Calu3 (cell line): ENCODE results near the gene GFPT2. TPM values are rescaled to one million over a fixed set of nuclear protein-coding genes. Genes with fewer than 3 reads are reported as not detected.

ENCODE experiments used
- BruUV-seq: library from RNA; stranded (reverse); fragments of 400-500 nt; replicated peaks from 2 replicates; lab custom pipeline; 2021; lab: Mats Ljungman, UMichigan
- CTCF ChIA-PET: fragments of 300-600 bp; sonication (Branson Sonifier 250); formaldehyde crosslinking; loops from one replicate; lab custom pipeline; 2022; ENCODE audit warnings: antibody characterized with exemption; lab: Charles Lee
- DNase-seq: peaks from one replicate; pipeline ENCODE4 v3.0.0; 2022
- H3K27ac Mint-ChIP-seq: one replicate; pipeline ENCODE4 v1.8.0; 2022; ENCODE audit warnings: mixed read lengths; ENCODE audit not compliant: unreplicated experiment
- H3K27me3 Mint-ChIP-seq: one replicate; pipeline ENCODE4 v1.8.0; 2022; ENCODE audit warnings: mixed read lengths; ENCODE audit not compliant: unreplicated experiment
- H3K36me3 Mint-ChIP-seq: one replicate; pipeline ENCODE4 v1.8.0; 2022; ENCODE audit warnings: mild to moderate bottlenecking, moderate library complexity, mixed read lengths; ENCODE audit not compliant: insufficient read depth, unreplicated experiment
- H3K4me1 Mint-ChIP-seq: one replicate; pipeline ENCODE4 v1.8.0; 2022; ENCODE audit warnings: mild to moderate bottlenecking, low read depth, mixed read lengths; ENCODE audit not compliant: unreplicated experiment
- H3K4me3 Mint-ChIP-seq: one replicate; pipeline ENCODE4 v1.8.0; 2022; ENCODE audit warnings: mild to moderate bottlenecking, low read depth, moderate library complexity, mixed read lengths; ENCODE audit not compliant: unreplicated experiment
- H3K9me3 Mint-ChIP-seq: one replicate; pipeline ENCODE4 v1.8.0; 2022; ENCODE audit warnings: low read depth, mixed read lengths; ENCODE audit not compliant: unreplicated experiment
- intact Hi-C: fragments of 100-400 bp; cut with micrococcal nuclease; formaldehyde crosslinking; loops from one replicate; pipeline ENCODE4 v1.10.0; 2022; ENCODE audit not compliant: unreplicated experiment
- total RNA-seq: library from RNA; stranded (reverse); gene quantifications from 2 replicates; pipeline ENCODE4 v1.2.3, GENCODE V29; 2022
- TF ChIP-seq, protein P1 (sequence below): fragments of 200-600 bp; IDR thresholded peaks from one replicate; pipeline ENCODE4 v1.8.0; 2022; ENCODE audit warnings: antibody characterized with exemption; ENCODE audit not compliant: unreplicated experiment

Gene GFPT2
- total RNA-seq, 1 experiment from 2014 or later, result not detected

DNA sequence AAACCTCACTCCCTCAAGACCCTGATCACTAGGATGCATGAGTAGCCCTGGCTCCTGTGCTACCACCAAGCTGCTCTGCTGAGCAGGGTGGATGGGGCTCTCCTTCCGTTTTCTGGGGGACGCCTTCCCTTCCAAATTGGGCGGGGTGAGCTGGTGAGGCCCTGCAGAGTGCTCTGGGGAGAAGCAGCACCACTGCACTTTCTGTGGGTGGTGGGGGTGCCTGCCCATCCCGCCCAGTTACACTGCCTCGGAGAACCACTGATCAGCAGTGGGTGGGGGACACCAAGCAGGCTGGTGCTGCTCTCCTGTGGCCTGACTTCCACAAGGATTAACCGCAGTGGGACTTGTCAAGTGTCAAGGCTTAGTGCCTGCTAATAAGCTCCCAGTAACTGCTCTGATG, 19.0 kb downstream of the GFPT2 start:
- Mint-ChIP-seq H3K4me1 (peaks cover 29% of the 10 kb centered on the region), H3K4me3 (no peak overlapping the region), H3K27me3 (peaks cover 14% of the 10 kb centered on the region), H3K36me3 (peaks cover 5% of the 10 kb centered on the region), H3K27ac (no peak overlapping the region), H3K9me3 (no peaks in the 10 kb centered on the region)
- DNase-seq, result no peak
- intact Hi-C loops, result loop anchor here (5.0 kb wide), 1 partner anchor 138 kb away; no protein-coding TSS in a partner anchor
- CTCF ChIA-PET, result interaction anchor here (1.1 kb wide), 1 partner anchor 140 kb away, joined by 3 read pairs; no protein-coding TSS in a partner anchor
- TF ChIP-seq, protein P1, sequence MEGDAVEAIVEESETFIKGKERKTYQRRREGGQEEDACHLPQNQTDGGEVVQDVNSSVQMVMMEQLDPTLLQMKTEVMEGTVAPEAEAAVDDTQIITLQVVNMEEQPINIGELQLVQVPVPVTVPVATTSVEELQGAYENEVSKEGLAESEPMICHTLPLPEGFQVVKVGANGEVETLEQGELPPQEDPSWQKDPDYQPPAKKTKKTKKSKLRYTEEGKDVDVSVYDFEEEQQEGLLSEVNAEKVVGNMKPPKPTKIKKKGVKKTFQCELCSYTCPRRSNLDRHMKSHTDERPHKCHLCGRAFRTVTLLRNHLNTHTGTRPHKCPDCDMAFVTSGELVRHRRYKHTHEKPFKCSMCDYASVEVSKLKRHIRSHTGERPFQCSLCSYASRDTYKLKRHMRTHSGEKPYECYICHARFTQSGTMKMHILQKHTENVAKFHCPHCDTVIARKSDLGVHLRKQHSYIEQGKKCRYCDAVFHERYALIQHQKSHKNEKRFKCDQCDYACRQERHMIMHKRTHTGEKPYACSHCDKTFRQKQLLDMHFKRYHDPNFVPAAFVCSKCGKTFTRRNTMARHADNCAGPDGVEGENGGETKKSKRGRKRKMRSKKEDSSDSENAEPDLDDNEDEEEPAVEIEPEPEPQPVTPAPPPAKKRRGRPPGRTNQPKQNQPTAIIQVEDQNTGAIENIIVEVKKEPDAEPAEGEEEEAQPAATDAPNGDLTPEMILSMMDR, result no peak
- no TSS peak for BruUV-seq

DNA sequence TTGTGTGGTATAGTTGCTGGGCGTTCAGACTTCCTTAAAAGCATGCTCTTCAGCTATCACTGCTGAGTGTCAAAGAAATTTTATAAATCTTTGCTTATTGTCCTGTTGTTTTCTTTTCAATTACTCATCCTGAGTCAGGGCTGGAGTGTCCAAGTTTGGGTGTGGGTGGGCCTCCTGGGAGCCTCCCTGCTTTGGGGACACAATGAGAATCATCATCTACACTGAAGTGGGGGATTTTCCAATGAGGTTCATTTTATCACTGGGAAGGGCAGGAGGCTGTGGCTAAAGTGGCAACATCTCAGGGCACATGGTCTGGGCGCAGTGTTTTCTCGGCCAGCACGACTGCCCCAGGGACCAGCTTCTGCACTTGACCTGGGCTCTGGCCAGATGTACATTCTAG, 19.5 kb downstream of the GFPT2 start:
- Mint-ChIP-seq H3K36me3 (peaks cover 5% of the 10 kb centered on the region), H3K27ac (no peak overlapping the region), H3K4me1 (peaks cover 29% of the 10 kb centered on the region), H3K27me3 (peaks cover 11% of the 10 kb centered on the region), H3K9me3 (no peaks in the 10 kb centered on the region), H3K4me3 (no peak overlapping the region)
- no TSS peak for BruUV-seq
- intact Hi-C loops, result loop anchor here (5.0 kb wide), 1 partner anchor 139 kb away; no protein-coding TSS in a partner anchor
- CTCF ChIA-PET, result interaction anchor here (1.1 kb wide), 1 partner anchor 140 kb away, joined by 3 read pairs; no protein-coding TSS in a partner anchor
- DNase-seq, result no peak
- TF ChIP-seq, protein P1, result no peak

DNA sequence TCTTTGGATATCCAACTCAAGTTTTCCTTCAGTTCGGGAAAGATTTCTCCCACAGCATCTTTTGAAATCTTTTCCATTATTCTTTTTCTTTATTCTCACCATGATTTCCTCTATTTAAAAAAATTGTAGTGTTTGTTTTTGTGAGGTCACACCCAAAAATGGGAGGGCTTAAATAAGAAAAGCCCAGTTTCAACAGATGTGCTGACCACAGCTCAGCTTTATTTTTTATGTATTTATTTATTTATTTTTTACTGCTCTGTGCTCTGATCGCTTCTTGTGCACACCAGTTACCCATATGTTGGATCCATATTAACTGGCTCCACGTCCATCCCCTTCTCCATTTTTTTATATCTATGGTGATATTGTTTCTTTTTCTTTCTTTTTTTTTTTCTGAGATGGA, 20.3 kb downstream of the GFPT2 start:
- Mint-ChIP-seq H3K4me1 (peaks cover 29% of the 10 kb centered on the region), H3K4me3 (no peak overlapping the region), H3K36me3 (peaks cover 5% of the 10 kb centered on the region), H3K27ac (no peak overlapping the region), H3K27me3 (peaks cover 11% of the 10 kb centered on the region), H3K9me3 (no peaks in the 10 kb centered on the region)
- CTCF ChIA-PET, result interaction anchor here (1.0 to 1.4 kb wide), 4 partner anchors 13 to 140 kb away, joined by 3 to 8 read pairs (median 4); no protein-coding TSS in a partner anchor
- no TSS peak for BruUV-seq
- no peak for DNase-seq
- intact Hi-C loops, result loop anchor here (5.0 kb wide), 1 partner anchor 139 kb away; no protein-coding TSS in a partner anchor
- TF ChIP-seq, protein P1, result no peak

DNA sequence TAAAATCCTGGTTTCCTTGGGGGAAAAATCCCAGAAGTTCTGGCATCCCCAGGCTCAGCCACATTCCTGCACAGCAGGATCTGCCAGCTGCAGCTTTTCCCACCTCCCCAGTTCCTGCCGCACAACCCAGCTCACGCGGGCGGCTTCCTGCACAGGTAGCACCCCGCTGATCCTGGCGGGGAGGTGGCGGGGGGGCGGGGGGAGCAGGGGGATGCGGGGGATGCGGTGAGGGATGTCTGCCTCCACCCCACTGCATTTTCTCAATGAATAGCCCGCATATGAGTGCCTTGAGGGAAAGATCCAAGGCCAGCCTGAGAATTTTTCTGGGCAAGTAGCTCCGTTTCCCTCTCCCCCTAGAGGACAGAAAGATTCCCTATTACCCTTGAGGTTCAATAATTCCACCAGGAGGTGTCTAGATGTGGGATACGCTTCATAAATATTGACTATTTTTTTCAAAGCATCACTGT, 21.1 kb downstream of the GFPT2 start:
- CTCF ChIA-PET, result interaction anchor here (0.7 to 1.4 kb wide), 7 partner anchors 13 to 141 kb away, joined by 3 to 8 read pairs (median 3); partner anchors contain the start of gene RASGEF1C
- TF ChIP-seq, protein P1, result no peak
- DNase-seq, result no peak
- Mint-ChIP-seq H3K4me1 (peaks cover 29% of the 10 kb centered on the region), H3K36me3 (peaks cover 5% of the 10 kb centered on the region), H3K27me3 (peaks cover 11% of the 10 kb centered on the region), H3K9me3 (no peaks in the 10 kb centered on the region), H3K4me3 (no peak overlapping the region), H3K27ac (no peak overlapping the region)
- no TSS peak for BruUV-seq
- intact Hi-C loops, result loop anchor here (5.0 kb wide), 1 partner anchor 140 kb away; no protein-coding TSS in a partner anchor
